GM12865 (cell line): ENCODE measurements around the gene USF2.

ENCODE experiments used
- DNase-seq: peaks from one replicate; pipeline ENCODE4 v3.0.0; 2010; ENCODE audit warnings: low read depth
- H3K4me3 ChIP-seq: 2 replicates; pipeline ENCODE4 v1.5.1; 2011; ENCODE audit warnings: mild to moderate bottlenecking, low read depth, low read length, control low read depth
- TF ChIP-seq, protein P1 (sequence below): IDR thresholded peaks from 2 replicates; pipeline ENCODE4 v1.5.1; 2011; ENCODE audit warnings: low read length, control low read depth, low read depth, inconsistent platforms; ENCODE audit not compliant: insufficient read depth; ENCODE audit errors: missing control alignments

USF2 gene

DNA sequence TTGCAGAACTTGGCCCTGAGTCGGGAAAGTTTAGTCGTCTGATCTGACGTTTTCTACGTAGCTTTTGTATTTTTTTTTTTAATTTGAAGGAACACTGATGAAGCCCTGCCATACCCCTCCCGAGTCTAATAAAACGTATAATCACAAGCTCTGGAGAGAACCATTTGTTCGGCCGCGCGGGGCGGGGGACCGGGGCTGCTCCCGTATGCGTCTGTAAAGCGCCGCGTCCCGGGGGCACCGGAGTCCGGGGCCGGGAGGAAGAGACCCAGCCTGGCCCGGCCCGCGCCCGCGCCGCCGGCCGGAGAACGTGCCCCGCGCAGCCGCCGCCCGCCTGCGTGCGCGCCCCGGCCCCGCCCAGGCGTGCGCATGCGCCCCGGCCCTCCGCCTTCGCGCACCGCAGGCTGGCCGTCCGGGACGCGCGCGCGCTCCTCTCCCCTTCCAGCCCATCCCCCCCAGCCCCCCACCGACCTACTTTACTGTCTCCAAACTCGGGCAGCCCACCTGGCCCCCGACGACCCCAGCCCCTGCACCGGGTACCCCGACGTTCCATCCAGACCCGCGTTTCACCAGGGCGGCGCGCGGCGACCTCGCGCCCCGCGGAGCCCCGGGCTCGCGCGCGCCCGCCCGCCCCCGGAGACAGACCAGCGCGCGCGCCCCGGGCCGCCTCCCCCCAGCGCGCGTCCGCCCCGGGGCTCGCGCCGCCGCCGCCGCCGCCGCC is 785 bp upstream of the USF2 start:
- TF ChIP-seq, protein P1, sequence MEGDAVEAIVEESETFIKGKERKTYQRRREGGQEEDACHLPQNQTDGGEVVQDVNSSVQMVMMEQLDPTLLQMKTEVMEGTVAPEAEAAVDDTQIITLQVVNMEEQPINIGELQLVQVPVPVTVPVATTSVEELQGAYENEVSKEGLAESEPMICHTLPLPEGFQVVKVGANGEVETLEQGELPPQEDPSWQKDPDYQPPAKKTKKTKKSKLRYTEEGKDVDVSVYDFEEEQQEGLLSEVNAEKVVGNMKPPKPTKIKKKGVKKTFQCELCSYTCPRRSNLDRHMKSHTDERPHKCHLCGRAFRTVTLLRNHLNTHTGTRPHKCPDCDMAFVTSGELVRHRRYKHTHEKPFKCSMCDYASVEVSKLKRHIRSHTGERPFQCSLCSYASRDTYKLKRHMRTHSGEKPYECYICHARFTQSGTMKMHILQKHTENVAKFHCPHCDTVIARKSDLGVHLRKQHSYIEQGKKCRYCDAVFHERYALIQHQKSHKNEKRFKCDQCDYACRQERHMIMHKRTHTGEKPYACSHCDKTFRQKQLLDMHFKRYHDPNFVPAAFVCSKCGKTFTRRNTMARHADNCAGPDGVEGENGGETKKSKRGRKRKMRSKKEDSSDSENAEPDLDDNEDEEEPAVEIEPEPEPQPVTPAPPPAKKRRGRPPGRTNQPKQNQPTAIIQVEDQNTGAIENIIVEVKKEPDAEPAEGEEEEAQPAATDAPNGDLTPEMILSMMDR: no peak
- DNase-seq: peak; percentile 89
- H3K4me3 ChIP-seq: peak overlapping the region; percentile 88

DNA sequence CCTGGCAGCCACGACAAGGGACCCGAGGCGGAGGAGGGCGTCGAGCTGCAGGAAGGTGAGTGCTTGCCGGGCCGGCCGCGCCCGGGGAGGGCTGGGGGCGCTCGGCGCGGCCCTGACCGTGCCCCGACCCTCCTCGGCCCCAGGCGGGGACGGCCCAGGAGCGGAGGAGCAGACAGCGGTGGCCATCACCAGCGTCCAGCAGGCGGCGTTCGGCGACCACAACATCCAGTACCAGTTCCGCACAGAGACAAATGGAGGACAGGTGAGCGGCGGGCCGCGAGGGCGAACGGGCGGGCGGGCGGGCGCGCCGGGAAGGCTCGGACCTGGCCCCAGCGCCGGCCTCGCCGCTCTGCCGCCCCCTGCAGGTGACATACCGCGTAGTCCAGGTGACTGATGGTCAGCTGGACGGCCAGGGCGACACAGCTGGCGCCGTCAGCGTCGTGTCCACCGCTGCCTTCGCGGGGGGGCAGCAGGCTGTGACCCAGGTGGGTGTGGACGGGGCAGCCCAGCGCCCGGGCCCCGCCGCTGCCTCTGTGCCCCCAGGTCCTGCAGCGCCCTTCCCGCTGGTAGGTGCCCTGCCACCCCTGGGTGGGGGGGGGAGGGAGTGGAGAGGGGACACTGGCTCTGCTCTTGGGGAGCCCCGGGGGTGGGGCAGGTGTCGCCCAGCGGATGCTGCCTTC is 816 bp downstream of the USF2 start:
- peak; percentile 95 for DNase-seq
- peak overlapping the region; percentile 53 for H3K4me3 ChIP-seq
- TF ChIP-seq, protein P1: peak; percentile 65

DNA sequence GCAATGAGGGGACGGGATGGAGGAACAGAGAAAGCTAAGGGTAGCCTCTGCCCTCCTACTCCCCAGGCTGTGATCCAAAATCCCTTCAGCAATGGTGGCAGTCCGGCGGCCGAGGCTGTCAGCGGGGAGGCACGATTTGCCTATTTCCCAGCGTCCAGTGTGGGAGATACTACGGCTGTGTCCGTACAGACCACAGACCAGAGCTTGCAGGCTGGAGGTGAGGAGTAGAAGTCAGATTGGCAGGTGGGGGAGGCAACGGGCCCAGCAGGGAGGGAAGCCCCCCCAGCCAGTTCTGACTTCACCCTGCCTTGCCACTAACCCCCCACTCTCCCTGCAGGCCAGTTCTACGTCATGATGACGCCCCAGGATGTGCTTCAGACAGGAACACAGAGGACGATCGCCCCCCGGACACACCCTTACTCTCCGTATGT is 1.6 kb downstream of the USF2 start:
- TF ChIP-seq, protein P1: no peak
- no peak overlapping the region for H3K4me3 ChIP-seq

DNA sequence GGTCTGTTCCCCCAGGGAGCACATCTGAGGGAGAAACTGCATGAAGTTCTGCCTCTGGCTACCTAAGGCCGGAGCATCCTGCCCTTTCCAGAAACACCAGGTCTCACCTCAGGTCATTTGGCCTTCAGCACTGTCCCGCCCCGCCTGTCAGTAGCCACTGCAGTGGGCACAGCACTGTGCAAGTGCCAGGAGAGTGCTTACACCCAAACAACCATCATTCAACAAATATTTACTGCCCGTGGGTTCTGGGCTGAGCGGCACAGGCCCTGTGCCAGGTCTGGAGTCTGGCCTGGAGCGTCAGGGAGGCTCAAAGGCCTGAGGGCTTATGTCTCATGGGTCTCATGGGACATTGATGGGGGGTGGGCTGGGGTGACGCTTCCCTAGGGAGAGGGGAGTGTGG is 2.8 kb downstream of the USF2 start:
- no peak for DNase-seq
- no peak overlapping the region for H3K4me3 ChIP-seq
- TF ChIP-seq, protein P1: no peak

More for the DNA sequence above, 1.6 kb downstream of the USF2 start:
- DNase-seq: no peak

DNA sequence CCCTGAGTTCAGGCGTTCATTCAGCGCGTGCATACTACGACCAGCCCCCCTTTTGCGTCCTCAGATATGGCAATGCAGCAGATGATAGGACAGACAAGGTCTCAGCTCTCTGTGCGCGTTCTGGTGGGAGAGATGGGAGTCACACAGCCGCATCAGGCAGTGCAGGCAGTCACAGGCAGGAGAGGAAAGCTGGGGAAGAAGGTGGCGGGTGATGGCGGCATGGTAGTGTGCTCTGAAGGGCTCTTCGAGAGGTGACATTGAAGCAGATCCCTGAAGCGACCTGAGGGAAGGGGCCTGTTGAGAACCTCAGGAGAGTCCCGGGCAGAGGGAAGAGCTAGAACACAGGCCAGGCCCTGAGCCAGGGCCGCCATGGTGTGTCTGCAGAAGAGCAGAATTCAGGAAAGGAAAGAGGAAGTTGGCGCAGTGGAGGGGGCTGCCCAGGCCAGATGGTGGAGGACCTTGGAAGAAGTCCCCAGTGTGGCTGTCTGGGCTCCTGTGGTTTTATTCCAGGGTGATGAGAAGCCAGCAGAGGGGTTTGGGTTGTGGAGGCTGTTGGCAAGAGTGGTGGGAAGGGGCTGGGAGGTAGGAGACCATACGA is 3.5 kb downstream of the USF2 start:
- no peak for DNase-seq
- TF ChIP-seq, protein P1: no peak
- H3K4me3 ChIP-seq: no peak overlapping the region

DNA sequence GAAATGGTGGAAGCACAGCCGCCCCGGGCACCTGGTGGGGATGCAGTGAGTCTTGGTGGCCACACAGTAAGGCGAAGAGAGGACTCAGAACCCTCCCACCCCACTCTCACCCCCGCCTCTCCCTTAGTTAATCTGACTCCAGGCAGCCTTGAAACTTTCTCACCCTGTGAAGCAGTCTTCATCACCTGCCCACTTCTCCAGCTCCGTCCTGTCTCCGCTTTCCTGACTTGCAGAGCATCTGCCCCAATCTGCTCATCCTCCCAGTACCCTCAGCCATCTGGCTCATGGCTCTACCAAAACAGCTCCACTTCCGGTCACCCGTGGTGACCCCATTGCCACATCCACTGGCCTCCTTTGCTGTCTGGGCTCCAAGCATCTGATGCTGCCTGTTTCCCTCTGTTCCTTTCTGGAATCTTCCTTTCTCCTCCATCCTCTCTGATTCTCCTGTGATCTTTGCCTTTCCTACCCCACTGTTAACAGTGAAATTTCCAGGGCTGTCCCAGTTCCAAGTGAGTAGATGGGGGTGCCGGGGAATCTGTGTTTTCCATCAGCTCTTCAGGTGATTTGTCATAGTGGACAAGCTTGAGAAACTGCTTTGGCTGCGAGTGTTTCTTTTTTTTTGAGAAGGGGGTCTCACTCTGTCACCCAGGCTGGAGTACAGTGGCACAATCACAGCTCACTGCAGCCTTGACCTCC is 4.3 kb downstream of the USF2 start:
- no peak for DNase-seq
- TF ChIP-seq, protein P1: no peak
- no peak overlapping the region for H3K4me3 ChIP-seq
